Right lobe of liver (tissue), 4 donors: ENCODE data around the gene MAP3K4.

Experiments
- CTCF ChIP-seq, 4 donors: fragments of 200-600 bp in 3 of 4; fragments of 450-650 bp in 1 of 4; IDR thresholded peaks; one replicate each; pipeline versions ENCODE4 v1.5.1 to v1.8.0; 2016 to 2022; ENCODE audit warnings: antibody characterized with exemption in 4 of 4, mild to moderate bottlenecking in 2 of 4
- POLR2A ChIP-seq: fragments of 450-650 bp; IDR thresholded peaks from one replicate; pipeline ENCODE4 v1.6.1; 2017; ENCODE audit warnings: antibody characterized with exemption, mild to moderate bottlenecking
- donor health status: DM: no; HTN: no; CAD: no.
- donor health status: DM: no; HTN: no; CAD: no.
- donor health status: DM: no; HTN: yes; CAD: no.

GRCh38 chr6:160978141-160978901 is 13.2 kb upstream of the MAP3K4 start:
- no peak for TF ChIP-seq CTCF (IDR thresholded peaks at IDR 0.05)
- no peak for TF ChIP-seq POLR2A
